Liver (tissue), 3 donors: Measurements from ENCODE around the gene HSF4.

Experiments used
- CTCF ChIP-seq: fragments of 150-350 bp; IDR thresholded peaks from 2 replicates; pipeline ENCODE4 v1.5.1; 2017; ENCODE audit warnings: improper control_type of control experiment, low read depth, low read length; ENCODE audit not compliant: missing input control
- EGR1 ChIP-seq, 2 donors: IDR thresholded peaks; 2 replicates each; pipeline ENCODE4 v1.6.1; 2016 to 2018; ENCODE audit warnings: antibody characterized with exemption in 2 of 2, low read depth in 2 of 2
- MAX ChIP-seq: IDR thresholded peaks from 2 replicates; pipeline ENCODE4 v1.6.1; 2016; ENCODE audit warnings: antibody characterized with exemption
- RAD21 ChIP-seq, 2 donors: IDR thresholded peaks; 2 replicates each; pipeline ENCODE4 v1.6.1; 2016; ENCODE audit warnings: antibody characterized with exemption in 2 of 2, mild to moderate bottlenecking in 2 of 2
- TAF1 ChIP-seq: conservative IDR thresholded peaks from 2 replicates; pipeline ENCODE4 v1.6.1; 2016; ENCODE audit warnings: antibody characterized with exemption, mild to moderate bottlenecking
- donor health status: healthy.
- donor health status: healthy.

- no peak for TF ChIP-seq CTCF
- no peak for TF ChIP-seq RAD21 (IDR thresholded peaks at IDR 0.05)
- TF ChIP-seq MAX, result no peak
- TF ChIP-seq EGR1 (IDR thresholded peaks at IDR 0.05; ENCODE audit: low read depth in 2 of 2), result no peak
- no peak for TF ChIP-seq TAF1
Measured at GRCh38 chr16:67154578-67155294, 9.8 kb upstream of the HSF4 start.
